NB4 (cell line): ENCODE measurements around the gene PSMD2.

Source experiments
- CTCF ChIP-seq: IDR thresholded peaks from one replicate; pipeline ENCODE4 v1.5.1; 2012; ENCODE audit warnings: low read depth, low read length
- MAX ChIP-seq: IDR thresholded peaks from 2 replicates; pipeline ENCODE4 v1.6.1; 2011; ENCODE audit warnings: low read depth, low read length
- MYC ChIP-seq: IDR thresholded peaks from 2 replicates; pipeline ENCODE4 v1.6.1; 2011; ENCODE audit warnings: low read depth, low read length
- POLR2A ChIP-seq: IDR thresholded peaks from 2 replicates; pipeline ENCODE4 v1.6.1; 2011; ENCODE audit warnings: mild to moderate bottlenecking; ENCODE audit not compliant: insufficient read length; ENCODE audit errors: extremely low read depth

GRCh38 chr3:184352149-184352785, 53.2 kb downstream of the PSMD2 start:
- TF ChIP-seq CTCF (no peak), POLR2A (no peak), MAX (no peak), MYC (no peak)
